NK-92 treated with Interleukin-12 subunit alpha and Interleukin-12 subunit beta, amount 100 ng/mL, for 24 hours (cell line): ENCODE results near the gene LSM14B.

Source experiments
- DNase-seq: peaks from one replicate; lab custom pipeline; 2025; lab: John Stamatoyannopoulos, UW

LSM14B gene

GRCh38 chr20:62163986-62164762 lies 41.9 kb downstream of the LSM14B start:
- DNase-seq, result no peak

GRCh38 chr20:62164879-62165761 lies 42.8 kb downstream of the LSM14B start:
- no peak for DNase-seq

- no peak for DNase-seq
These were observed 43.6 kb downstream of the LSM14B start for GRCh38 chr20:62165762-62166399.

- DNase-seq, result no peak
These were observed 45.2 kb downstream of the LSM14B start for GRCh38 chr20:62167474-62167873.

- no peak for DNase-seq
These were observed 45.8 kb downstream of the LSM14B start for GRCh38 chr20:62168061-62168460.

GRCh38 chr20:62168890-62169435 lies 46.7 kb downstream of the LSM14B start:
- DNase-seq, result no peak

- DNase-seq, result no peak
These were observed 48.3 kb downstream of the LSM14B start for GRCh38 chr20:62170536-62170935.

GRCh38 chr20:62171245-62171644 lies 49.0 kb downstream of the LSM14B start:
- no peak for DNase-seq

GRCh38 chr20:62172666-62173065 lies 50.4 kb downstream of the LSM14B start:
- DNase-seq, result no peak

GRCh38 chr20:62174021-62174804 lies 51.9 kb downstream of the LSM14B start:
- no peak for DNase-seq

GRCh38 chr20:62174870-62175624 lies 52.8 kb downstream of the LSM14B start:
- DNase-seq, result no peak

GRCh38 chr20:62175711-62176110 lies 53.4 kb downstream of the LSM14B start:
- no peak for DNase-seq

- DNase-seq, result no peak
These were observed 54.6 kb downstream of the LSM14B start for GRCh38 chr20:62176866-62177265.

GRCh38 chr20:62177307-62177706 lies 55.0 kb downstream of the LSM14B start:
- DNase-seq, result no peak

- DNase-seq, result no peak
These were observed 56.3 kb downstream of the LSM14B start for GRCh38 chr20:62178316-62179161.

- no peak for DNase-seq
These were observed 56.9 kb downstream of the LSM14B start for GRCh38 chr20:62179162-62179504.

- DNase-seq, result no peak
These were observed 59.5 kb downstream of the LSM14B start for GRCh38 chr20:62181808-62182207.

GRCh38 chr20:62182469-62183425 lies 60.5 kb downstream of the LSM14B start, which contains the start of gene MTG2:
Gene MTG2 (plus strand): TSS chr20:62183028. CDS start chr20:62193421, 10,393 bp downstream.
- peak; percentile 92 for DNase-seq
